ENCODE data around the gene MTFMT.
"Not testable (repeated sequence)": the region's sequence is repeated elsewhere in the genome, so short reads cannot be mapped to it uniquely, and the experiment has no call there.

The MTFMT gene

DNA sequence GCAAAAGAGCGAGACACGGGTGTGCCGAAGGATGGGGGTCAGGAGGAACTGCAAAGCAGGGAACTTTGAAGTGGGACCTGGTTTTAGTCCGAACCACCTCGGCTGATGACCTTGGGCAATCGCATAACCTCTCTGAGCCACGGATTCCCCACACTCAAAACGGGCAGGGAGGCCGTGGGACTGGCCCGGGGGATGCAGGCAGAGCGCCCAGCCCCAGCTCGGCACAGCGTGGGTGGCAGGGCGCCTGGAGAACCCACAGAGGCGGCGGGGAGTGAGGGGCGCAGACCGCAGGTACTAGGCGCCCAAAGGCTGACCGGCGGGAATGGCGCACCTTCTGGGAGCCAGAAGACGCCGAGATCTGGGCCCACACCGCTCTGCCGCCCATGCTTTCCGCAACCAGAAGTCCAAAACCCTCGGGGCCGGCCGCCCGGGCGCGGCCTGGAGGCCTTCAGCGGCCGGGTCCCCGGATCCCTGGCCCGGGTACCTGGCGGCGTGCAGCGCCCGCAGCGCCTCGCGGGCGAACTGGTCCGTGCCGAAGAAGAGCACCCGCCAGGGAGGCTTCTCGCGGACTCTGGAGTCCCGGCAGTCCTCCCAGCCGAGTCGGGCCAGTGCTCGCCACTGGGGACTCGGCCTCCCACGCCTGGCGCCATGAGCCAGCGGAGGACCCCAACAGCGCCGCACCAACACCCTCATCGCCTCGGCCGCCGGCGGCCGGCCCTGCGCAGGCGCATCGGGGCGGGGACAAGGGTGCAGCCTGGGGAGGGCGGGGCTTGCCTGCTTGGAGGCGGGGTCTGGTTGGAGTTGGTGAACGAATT is at the start of gene MTFMT:
Gene MTFMT (minus strand): TSS at position 719 of the 815 bp plus-strand sequence. CDS start 26 bp downstream, at position 693.
- DNase-seq (ENCODE audit: low spot score in 2 of 2) = peak; percentile 93 to 100
- in situ Hi-C loops (cut with MboI; ENCODE audit: low sequenced_read_pairs) = no loop called here
- Histone ChIP-seq H3K4me3 (peak within 1 kb of the TSS; percentile 82), H3K27me3 (ENCODE audit: low read depth) (no peaks in the 10 kb centered on the region), H3K36me3 (replicated peaks) (peaks cover 30% of the 10 kb centered on the region), H3K4me1 (peaks cover 13% of the 10 kb centered on the region), H3K9me3 (no peaks in the 10 kb centered on the region)

DNA sequence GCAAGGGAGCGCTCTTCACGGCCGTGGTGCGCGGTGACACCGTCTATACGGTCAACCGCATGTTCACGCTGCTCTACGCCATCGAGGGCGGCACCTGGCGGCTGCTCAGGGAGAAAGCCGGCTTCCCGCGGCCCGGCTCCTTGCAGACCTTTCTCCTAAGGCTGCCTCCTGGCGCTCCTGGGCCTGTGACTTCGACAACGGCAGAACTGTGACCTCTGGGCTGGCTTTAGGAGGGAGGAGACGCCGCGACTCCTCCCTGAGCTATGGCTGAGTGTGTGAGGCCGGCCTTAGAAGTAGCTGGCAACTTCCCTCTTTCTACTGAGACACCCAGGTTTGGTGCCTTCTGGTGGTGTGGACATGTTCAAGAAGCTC is 48.5 kb upstream of the MTFMT start:
- H3K4me1 ChIP-seq = peaks cover 5% of the 10 kb centered on the region
- H3K36me3 ChIP-seq (replicated peaks) = no peaks in the 10 kb centered on the region
- no peaks in the 10 kb centered on the region for H3K27me3 ChIP-seq (ENCODE audit: low read depth)
- in situ Hi-C loops (cut with MboI; ENCODE audit: low sequenced_read_pairs) = no loop called here
- DNase-seq (ENCODE audit: low spot score in 2 of 2) = no peak
- H3K4me3 ChIP-seq = no peak overlapping the region
- H3K9me3 ChIP-seq = no peaks in the 10 kb centered on the region

- H3K4me3 ChIP-seq = no peak overlapping the region
- no peak for DNase-seq (ENCODE audit: low spot score in 2 of 2)
- H3K36me3 ChIP-seq (replicated peaks) = no peaks in the 10 kb centered on the region
- no peaks in the 10 kb centered on the region for H3K27me3 ChIP-seq (ENCODE audit: low read depth)
- in situ Hi-C loops (cut with MboI; ENCODE audit: low sequenced_read_pairs) = no loop called here
- H3K4me1 ChIP-seq = peaks cover under 1% of the 10 kb centered on the region; the same call in 1 of the 2 replicates
- H3K9me3 ChIP-seq = no peaks in the 10 kb centered on the region
These were observed 48.0 kb upstream of the MTFMT start for GRCh38 chr15:65077291-65077980.

DNA sequence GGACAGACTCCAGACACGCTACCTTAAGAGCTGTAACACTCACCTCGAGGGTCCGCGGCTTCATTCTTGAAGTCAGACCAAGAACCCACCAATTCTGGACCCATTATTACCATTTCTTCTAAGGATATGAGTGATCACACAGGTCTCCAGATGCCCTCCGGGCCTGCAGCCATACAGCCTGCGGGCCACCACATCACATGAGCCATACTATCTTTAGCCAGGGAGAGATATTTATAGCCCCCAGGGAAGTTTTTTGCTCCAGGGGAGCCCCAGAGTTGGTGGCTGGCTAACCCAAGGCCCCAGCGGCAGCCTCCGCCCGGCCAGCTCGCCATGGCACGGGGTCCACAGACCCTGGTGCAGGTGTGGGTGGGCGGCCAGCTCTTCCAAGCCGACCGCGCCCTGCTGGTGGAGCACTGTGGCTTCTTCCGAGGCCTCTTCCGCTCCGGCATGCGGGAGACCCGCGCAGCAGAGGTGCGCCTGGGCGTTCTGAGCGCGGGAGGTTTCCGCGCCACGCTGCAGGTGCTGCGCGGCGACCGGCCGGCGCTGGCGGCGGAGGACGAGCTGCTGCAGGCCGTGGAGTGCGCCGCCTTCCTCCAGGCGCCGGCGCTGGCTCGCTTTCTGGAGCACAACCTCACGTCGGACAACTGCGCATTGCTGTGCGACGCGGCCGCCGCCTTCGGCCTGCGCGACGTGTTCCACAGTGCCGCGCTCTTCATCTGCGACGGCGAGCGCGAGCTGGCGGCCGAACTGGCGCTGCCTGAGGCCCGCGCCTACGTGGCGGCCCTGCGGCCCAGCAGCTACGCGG is 47.2 kb upstream of the MTFMT start, which contains the start of gene KBTBD13:
Gene KBTBD13 (plus strand): TSS at position 261 of the 805 bp plus-strand sequence. CDS start 70 bp downstream, at position 331.
- in situ Hi-C loops (cut with MboI; ENCODE audit: low sequenced_read_pairs) = no loop called here
- Histone ChIP-seq H3K4me1 (no peaks in the 10 kb centered on the region), H3K4me3 (no peak within 1 kb of the TSS), H3K9me3 (no peaks in the 10 kb centered on the region), H3K27me3 (ENCODE audit: low read depth) (no peaks in the 10 kb centered on the region), H3K36me3 (replicated peaks) (no peaks in the 10 kb centered on the region)
- no peak for DNase-seq (ENCODE audit: low spot score in 2 of 2)

- H3K9me3 ChIP-seq; in situ Hi-C loops (cut with MboI; ENCODE audit: low sequenced_read_pairs); H3K4me3 ChIP-seq; H3K36me3 ChIP-seq (replicated peaks); H3K27me3 ChIP-seq (ENCODE audit: low read depth); DNase-seq (ENCODE audit: low spot score in 2 of 2); H3K4me1 ChIP-seq: not testable (repeated sequence)
These were observed 46.4 kb upstream of the MTFMT start for GRCh38 chr15:65075607-65076395.

DNA sequence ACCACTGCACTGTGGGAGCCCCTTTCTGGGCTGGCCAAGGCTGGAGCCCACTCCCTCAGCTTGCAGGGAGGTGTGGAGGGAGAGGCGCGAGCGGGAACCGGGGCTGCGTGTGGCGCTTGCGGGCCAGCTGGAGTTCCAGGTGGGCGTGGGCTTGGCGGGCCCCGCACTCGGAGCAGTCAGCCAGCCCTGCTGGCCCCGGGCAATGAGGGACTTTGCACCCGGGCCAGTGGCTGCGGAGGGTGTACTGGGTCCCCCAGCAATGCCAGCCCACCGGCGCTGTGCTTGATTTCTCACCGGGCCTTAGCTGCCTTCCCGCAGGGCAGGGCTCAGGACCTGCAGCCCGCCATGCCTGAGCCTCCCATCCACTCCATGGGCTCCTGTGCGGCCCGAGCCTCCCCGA is 45.5 kb upstream of the MTFMT start:
- in situ Hi-C loops (cut with MboI; ENCODE audit: low sequenced_read_pairs); H3K4me1 ChIP-seq; H3K36me3 ChIP-seq (replicated peaks): not testable (repeated sequence)

GRCh38 chr15:65072617-65073016 is 43.2 kb upstream of the MTFMT start:
- Histone ChIP-seq H3K9me3 (no peaks in the 10 kb centered on the region), H3K4me1 (no peaks in the 10 kb centered on the region), H3K27me3 (ENCODE audit: low read depth) (no peaks in the 10 kb centered on the region), H3K4me3 (no peak overlapping the region), H3K36me3 (replicated peaks) (no peaks in the 10 kb centered on the region)
- DNase-seq (ENCODE audit: low spot score in 2 of 2) = no peak
- in situ Hi-C loops (cut with MboI; ENCODE audit: low sequenced_read_pairs) = no loop called here

More for the DNA sequence above, 45.5 kb upstream of the MTFMT start:
- H3K4me3 ChIP-seq; H3K9me3 ChIP-seq; H3K27me3 ChIP-seq (ENCODE audit: low read depth); DNase-seq (ENCODE audit: low spot score in 2 of 2): not testable (repeated sequence)

GRCh38 chr15:65072027-65072426 is 42.6 kb upstream of the MTFMT start:
- Histone ChIP-seq H3K36me3 (replicated peaks) (no peaks in the 10 kb centered on the region), H3K27me3 (ENCODE audit: low read depth) (no peaks in the 10 kb centered on the region), H3K4me1 (no peaks in the 10 kb centered on the region), H3K4me3 (no peak overlapping the region), H3K9me3 (no peaks in the 10 kb centered on the region)
- DNase-seq (ENCODE audit: low spot score in 2 of 2) = no peak
- in situ Hi-C loops (cut with MboI; ENCODE audit: low sequenced_read_pairs) = no loop called here

DNA sequence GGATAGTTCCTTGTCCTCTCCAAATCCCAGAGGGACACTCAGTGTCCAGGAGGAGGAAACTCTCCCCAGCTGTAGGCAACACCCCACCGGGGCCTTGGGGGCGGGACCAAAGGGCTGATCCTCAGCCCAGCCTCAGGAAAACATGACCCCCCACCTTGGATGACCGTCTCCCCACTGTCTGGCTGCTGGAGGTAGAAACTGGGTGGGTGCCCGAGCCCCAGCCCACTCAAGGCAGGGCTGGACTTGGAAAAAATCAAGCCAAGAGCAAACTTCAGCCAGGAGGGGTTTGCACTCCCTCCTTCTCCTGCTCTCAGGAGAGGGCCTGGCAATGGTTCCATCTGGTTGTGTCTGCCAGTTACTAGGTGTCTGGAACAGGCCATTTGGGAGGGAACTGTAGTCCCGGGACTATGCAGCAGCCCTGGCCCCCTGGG is 42.0 kb upstream of the MTFMT start:
- Histone ChIP-seq H3K36me3 (replicated peaks) (no peaks in the 10 kb centered on the region), H3K4me1 (peaks cover 6% of the 10 kb centered on the region), H3K4me3 (no peak overlapping the region), H3K27me3 (ENCODE audit: low read depth) (no peaks in the 10 kb centered on the region), H3K9me3 (no peaks in the 10 kb centered on the region; the same call in 1 of the 2 replicates)
- no peak for DNase-seq (ENCODE audit: low spot score in 2 of 2)
- in situ Hi-C loops (cut with MboI; ENCODE audit: low sequenced_read_pairs) = no loop called here

GRCh38 chr15:65069779-65070546 is 40.5 kb upstream of the MTFMT start:
- H3K27me3 ChIP-seq (ENCODE audit: low read depth) = no peaks in the 10 kb centered on the region
- H3K4me3 ChIP-seq = no peak overlapping the region
- H3K4me1 ChIP-seq = peaks cover 13% of the 10 kb centered on the region
- DNase-seq (ENCODE audit: low spot score in 2 of 2) = no peak
- H3K9me3 ChIP-seq = no peaks in the 10 kb centered on the region; the same call in 1 of the 2 replicates
- no peaks in the 10 kb centered on the region for H3K36me3 ChIP-seq (replicated peaks)
- in situ Hi-C loops (cut with MboI; ENCODE audit: low sequenced_read_pairs) = no loop called here

GRCh38 chr15:65069179-65069578 is 39.7 kb upstream of the MTFMT start:
- H3K4me1 ChIP-seq = peaks cover 13% of the 10 kb centered on the region
- no peaks in the 10 kb centered on the region for H3K27me3 ChIP-seq (ENCODE audit: low read depth)
- no peaks in the 10 kb centered on the region; the same call in 1 of the 2 replicates for H3K9me3 ChIP-seq
- no peak overlapping the region for H3K4me3 ChIP-seq
- DNase-seq (ENCODE audit: low spot score in 2 of 2) = no peak
- no peaks in the 10 kb centered on the region for H3K36me3 ChIP-seq (replicated peaks)
- in situ Hi-C loops (cut with MboI; ENCODE audit: low sequenced_read_pairs) = no loop called here

GRCh38 chr15:65068403-65068788 is 39.0 kb upstream of the MTFMT start:
- DNase-seq (ENCODE audit: low spot score in 2 of 2) = no peak
- H3K9me3 ChIP-seq = no peaks in the 10 kb centered on the region; the same call in 1 of the 2 replicates
- H3K36me3 ChIP-seq (replicated peaks) = no peaks in the 10 kb centered on the region
- H3K4me3 ChIP-seq = no peak overlapping the region
- H3K4me1 ChIP-seq = peaks cover 13% of the 10 kb centered on the region
- in situ Hi-C loops (cut with MboI; ENCODE audit: low sequenced_read_pairs) = no loop called here
- no peaks in the 10 kb centered on the region for H3K27me3 ChIP-seq (ENCODE audit: low read depth)

Measured in HAP-1 (cell line).